ENCODE results near the gene SERINC2. TPM values are rescaled to one million over a fixed set of nuclear protein-coding genes. Genes with fewer than 3 reads are reported as not detected.

The SERINC2 gene
- total and polyA plus RNA-seq, 2 of the 8 experiments (the other 6 are each of a cell fraction or from before 2014, with no cell fraction given): 31.4 to 60.0 TPM

- Histone ChIP-seq H3K4ac (replicated peaks; ENCODE audit: insufficient read length, low read depth, low read length) (no peak overlapping the region), H3K4me2 (ENCODE audit: insufficient read depth in 1 of 2, low read depth in 2 of 2, low read length in 2 of 2) (no peak overlapping the region), H3K36me3 (ENCODE audit: control insufficient read depth in 2 of 4, insufficient read depth in 4 of 4, low read length in 3 of 4) (peaks cover 0 to 11% (median 0%) of the 10 kb centered on the region in 4 experiments; a peak in 2 of 8 replicates), H3K18ac (ENCODE audit: extremely low read depth, low read length) (no peak overlapping the region), H2AK5ac (ENCODE audit: low read depth, low read length) (no peak overlapping the region), H3K23ac (ENCODE audit: insufficient read length) (no peak overlapping the region), H4K8ac (ENCODE audit: extremely low read depth, insufficient read depth, low read length) (no peak overlapping the region; the same call in 1 of the 2 replicates), H3K14ac (ENCODE audit: insufficient read length) (no peak overlapping the region), H4K91ac (replicated peaks; ENCODE audit: insufficient read length, low read length) (no peak overlapping the region), H3K9ac (replicated peaks in 1 of 4; ENCODE audit: extremely low read depth in 1 of 4, low read depth in 3 of 4, low read length in 3 of 4) (no peak overlapping the region), H3K23me2 (ENCODE audit: low read depth, low read length) (peaks cover 3% of the 10 kb centered on the region; the same call in 1 of the 2 replicates), H3K4me3 (ENCODE audit: extremely low read depth in 1 of 4, insufficient read depth in 2 of 4, low read depth in 3 of 4, low read length in 4 of 4) (no peak overlapping the region), H3K79me2 (ENCODE audit: control insufficient read depth in 1 of 2, insufficient read depth in 2 of 2, low read length in 2 of 2) (no peaks in the 10 kb centered on the region), H2AFZ (ENCODE audit: low read length) (no peak overlapping the region), H2BK5ac (ENCODE audit: low read depth, low read length) (no peak overlapping the region), H2BK20ac (ENCODE audit: low read length) (no peak overlapping the region), H4K5ac (ENCODE audit: insufficient read length, low read depth, low read length) (no peak overlapping the region), H4K20me1 (replicated peaks in 1 of 2; ENCODE audit: control insufficient read depth in 1 of 2, insufficient read depth in 2 of 2, low read length in 2 of 2) (peaks cover 0 to 2% of the 10 kb centered on the region in 2 experiments), H3K27me3 (replicated peaks in 1 of 4; ENCODE audit: control insufficient read depth in 3 of 4, extremely low read depth in 1 of 4, insufficient read depth in 3 of 4, low read length in 3 of 4) (no peaks in the 10 kb centered on the region), H2BK12ac (ENCODE audit: low read depth, low read length) (no peak overlapping the region), H2BK120ac (replicated peaks; ENCODE audit: low read depth, low read length) (no peak overlapping the region), H3K4me1 (replicated peaks in 1 of 4; ENCODE audit: control insufficient read depth in 3 of 4, insufficient read depth in 4 of 4, low read length in 3 of 4) (peaks cover 0 to 5% (median 3%) of the 10 kb centered on the region in 4 experiments; a peak in 4 of 7 replicates), H3K9me3 (ENCODE audit: insufficient read depth in 2 of 2, low read depth in 1 of 2, low read length in 1 of 2) (no peaks in the 10 kb centered on the region), H3K56ac (replicated peaks; ENCODE audit: insufficient read length, low read depth, low read length) (no peak overlapping the region), H3K79me1 (ENCODE audit: low read depth, low read length) (no peaks in the 10 kb centered on the region; the same call in 1 of the 2 replicates), H2BK15ac (ENCODE audit: low read length) (no peak overlapping the region; the same call in 1 of the 2 replicates), H3K27ac (ENCODE audit: low read depth, low read length) (no peak overlapping the region)
- no peak for DNase-seq (ENCODE audit: low read depth in 1 of 2, low spot score in 2 of 2)
- no peak for FAIRE-seq
- 88% methylated on average over 9 of the region's 9 CpGs; no CpG with 5 or more reads in 1 of the 2 experiments for WGBS, 2 experiments (ENCODE audit: extremely low coverage in 1 of 2, insufficient coverage in 1 of 2, insufficient read length in 1 of 2, insufficient replicate concordance in 2 of 2, low coverage in 1 of 2, low lambda C conversion rate in 2 of 2, missing lambda C conversion rate in 1 of 2)
- CTCF ChIA-PET (ENCODE audit: partially characterized antibody): interaction anchor here (0.6 to 2.6 kb wide), 7 partner anchors 14 to 326 kb away, joined by 3 to 10 read pairs (median 4); no protein-coding TSS in a partner anchor
- POLR2A ChIA-PET (ENCODE audit: partially characterized antibody): interaction anchor here (0.7 to 1.3 kb wide), 10 partner anchors 11 to 208 kb away, joined by 3 to 4 read pairs (median 3); partner anchors contain the start of gene PEF1
- TF ChIP-seq SIRT6 (IDR thresholded peaks at IDR 0.05; ENCODE audit: low read length) (no peak), MAX (IDR thresholded peaks at IDR 0.05) (no peak), NANOG (IDR thresholded peaks at IDR 0.05; ENCODE audit: insufficient read depth, low read depth, low read length, poor library complexity, severe bottlenecking) (no peak), JUND (IDR thresholded peaks at IDR 0.05; ENCODE audit: low read length) (no peak), CEBPB (IDR thresholded peaks at IDR 0.05; ENCODE audit: low read depth, low read length) (no peak), FOSL1 (IDR thresholded peaks at IDR 0.05; ENCODE audit: insufficient read depth, low read depth, low read length) (no peak), SAP30 (IDR thresholded peaks at IDR 0.05; ENCODE audit: insufficient read depth, insufficient replicate concordance, low read length) (no peak), CBX8 (IDR thresholded peaks at IDR 0.05; ENCODE audit: borderline replicate concordance, low read depth, low read length) (no peak), ASH2L (IDR thresholded peaks at IDR 0.05; ENCODE audit: low read length) (no peak), CHD2 (IDR thresholded peaks at IDR 0.05; ENCODE audit: low read length) (no peak), BCL11A (IDR thresholded peaks at IDR 0.05; ENCODE audit: low read depth in 2 of 2, low read length in 2 of 2) (no peak)
These were observed 23.8 kb downstream of the SERINC2 start for GRCh38 chr1:31436596-31437432.
